ENCODE data around the gene USP17L29. TPM values are rescaled to one million over a fixed set of nuclear protein-coding genes. Genes with fewer than 3 reads are reported as not detected.

Gene USP17L29, protein sequence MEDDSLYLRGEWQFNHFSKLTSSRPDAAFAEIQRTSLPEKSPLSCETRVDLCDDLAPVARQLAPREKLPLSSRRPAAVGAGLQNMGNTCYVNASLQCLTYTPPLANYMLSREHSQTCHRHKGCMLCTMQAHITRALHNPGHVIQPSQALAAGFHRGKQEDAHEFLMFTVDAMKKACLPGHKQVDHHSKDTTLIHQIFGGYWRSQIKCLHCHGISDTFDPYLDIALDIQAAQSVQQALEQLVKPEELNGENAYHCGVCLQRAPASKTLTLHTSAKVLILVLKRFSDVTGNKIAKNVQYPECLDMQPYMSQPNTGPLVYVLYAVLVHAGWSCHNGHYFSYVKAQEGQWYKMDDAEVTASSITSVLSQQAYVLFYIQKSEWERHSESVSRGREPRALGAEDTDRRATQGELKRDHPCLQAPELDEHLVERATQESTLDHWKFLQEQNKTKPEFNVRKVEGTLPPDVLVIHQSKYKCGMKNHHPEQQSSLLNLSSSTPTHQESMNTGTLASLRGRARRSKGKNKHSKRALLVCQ
- total RNA-seq, result not detected in 2 replicates

DNA sequence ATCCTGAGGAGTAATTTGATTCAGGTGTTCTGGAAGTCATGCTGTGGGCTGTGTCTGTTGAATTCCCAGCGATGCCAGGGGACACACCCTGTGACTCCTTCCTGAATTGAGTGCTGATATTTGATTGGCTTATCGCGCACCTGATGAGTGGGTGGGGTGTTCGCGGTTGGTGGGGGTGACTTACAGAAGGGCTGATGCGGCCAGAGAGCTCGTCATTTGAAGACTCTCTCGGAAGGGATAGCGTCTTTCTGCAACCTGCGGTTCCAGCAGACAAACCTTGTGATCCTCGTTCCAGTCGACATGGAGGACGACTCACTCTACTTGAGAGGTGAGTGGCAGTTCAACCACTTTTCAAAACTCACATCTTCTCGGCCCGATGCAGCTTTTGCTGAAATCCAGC is at the start of gene USP17L29:
TSS of gene USP17L29 (plus strand) at position 301 of the 400 bp plus-strand sequence. CDS start at position 301, 0 bp downstream.

DNA sequence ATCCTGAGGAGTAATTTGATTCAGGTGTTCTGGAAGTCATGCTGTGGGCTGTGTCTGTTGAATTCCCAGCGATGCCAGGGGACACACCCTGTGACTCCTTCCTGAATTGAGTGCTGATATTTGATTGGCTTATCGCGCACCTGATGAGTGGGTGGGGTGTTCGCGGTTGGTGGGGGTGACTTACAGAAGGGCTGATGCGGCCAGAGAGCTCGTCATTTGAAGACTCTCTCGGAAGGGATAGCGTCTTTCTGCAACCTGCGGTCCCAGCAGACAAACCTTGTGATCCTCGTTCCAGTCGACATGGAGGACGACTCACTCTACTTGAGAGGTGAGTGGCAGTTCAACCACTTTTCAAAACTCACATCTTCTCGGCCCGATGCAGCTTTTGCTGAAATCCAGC is 28.6 kb upstream of the USP17L29 start, which contains the start of gene USP17L24:
TSS of gene USP17L24 (plus strand) at position 301 of the 400 bp plus-strand sequence. CDS start at position 301, 0 bp downstream.

DNA sequence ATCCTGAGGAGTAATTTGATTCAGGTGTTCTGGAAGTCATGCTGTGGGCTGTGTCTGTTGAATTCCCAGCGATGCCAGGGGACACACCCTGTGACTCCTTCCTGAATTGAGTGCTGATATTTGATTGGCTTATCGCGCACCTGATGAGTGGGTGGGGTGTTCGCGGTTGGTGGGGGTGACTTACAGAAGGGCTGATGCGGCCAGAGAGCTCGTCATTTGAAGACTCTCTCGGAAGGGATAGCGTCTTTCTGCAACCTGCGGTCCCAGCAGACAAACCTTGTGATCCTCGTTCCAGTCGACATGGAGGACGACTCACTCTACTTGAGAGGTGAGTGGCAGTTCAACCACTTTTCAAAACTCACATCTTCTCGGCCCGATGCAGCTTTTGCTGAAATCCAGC is 23.8 kb upstream of the USP17L29 start, which contains the start of gene USP17L25:
TSS of gene USP17L25 (plus strand) at position 301 of the 400 bp plus-strand sequence. CDS start at position 301, 0 bp downstream.

DNA sequence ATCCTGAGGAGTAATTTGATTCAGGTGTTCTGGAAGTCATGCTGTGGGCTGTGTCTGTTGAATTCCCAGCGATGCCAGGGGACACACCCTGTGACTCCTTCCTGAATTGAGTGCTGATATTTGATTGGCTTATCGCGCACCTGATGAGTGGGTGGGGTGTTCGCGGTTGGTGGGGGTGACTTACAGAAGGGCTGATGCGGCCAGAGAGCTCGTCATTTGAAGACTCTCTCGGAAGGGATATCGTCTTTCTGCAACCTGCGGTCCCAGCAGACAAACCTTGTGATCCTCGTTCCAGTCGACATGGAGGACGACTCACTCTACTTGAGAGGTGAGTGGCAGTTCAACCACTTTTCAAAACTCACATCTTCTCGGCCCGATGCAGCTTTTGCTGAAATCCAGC is 19.1 kb upstream of the USP17L29 start, which contains the start of gene USP17L26:
TSS of gene USP17L26 (plus strand) at position 301 of the 400 bp plus-strand sequence. CDS start at position 301, 0 bp downstream.

DNA sequence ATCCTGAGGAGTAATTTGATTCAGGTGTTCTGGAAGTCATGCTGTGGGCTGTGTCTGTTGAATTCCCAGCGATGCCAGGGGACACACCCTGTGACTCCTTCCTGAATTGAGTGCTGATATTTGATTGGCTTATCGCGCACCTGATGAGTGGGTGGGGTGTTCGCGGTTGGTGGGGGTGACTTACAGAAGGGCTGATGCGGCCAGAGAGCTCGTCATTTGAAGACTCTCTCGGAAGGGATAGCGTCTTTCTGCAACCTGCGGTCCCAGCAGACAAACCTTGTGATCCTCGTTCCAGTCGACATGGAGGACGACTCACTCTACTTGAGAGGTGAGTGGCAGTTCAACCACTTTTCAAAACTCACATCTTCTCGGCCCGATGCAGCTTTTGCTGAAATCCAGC is 14.3 kb upstream of the USP17L29 start, which contains the start of gene USP17L5:
TSS of gene USP17L5 (plus strand) at position 301 of the 400 bp plus-strand sequence. CDS start at position 301, 0 bp downstream.

DNA sequence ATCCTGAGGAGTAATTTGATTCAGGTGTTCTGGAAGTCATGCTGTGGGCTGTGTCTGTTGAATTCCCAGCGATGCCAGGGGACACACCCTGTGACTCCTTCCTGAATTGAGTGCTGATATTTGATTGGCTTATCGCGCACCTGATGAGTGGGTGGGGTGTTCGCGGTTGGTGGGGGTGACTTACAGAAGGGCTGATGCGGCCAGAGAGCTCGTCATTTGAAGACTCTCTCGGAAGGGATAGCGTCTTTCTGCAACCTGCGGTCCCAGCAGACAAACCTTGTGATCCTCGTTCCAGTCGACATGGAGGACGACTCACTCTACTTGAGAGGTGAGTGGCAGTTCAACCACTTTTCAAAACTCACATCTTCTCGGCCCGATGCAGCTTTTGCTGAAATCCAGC is 9.6 kb upstream of the USP17L29 start, which contains the start of gene USP17L27:
TSS of gene USP17L27 (plus strand) at position 301 of the 400 bp plus-strand sequence. CDS start at position 301, 0 bp downstream.

DNA sequence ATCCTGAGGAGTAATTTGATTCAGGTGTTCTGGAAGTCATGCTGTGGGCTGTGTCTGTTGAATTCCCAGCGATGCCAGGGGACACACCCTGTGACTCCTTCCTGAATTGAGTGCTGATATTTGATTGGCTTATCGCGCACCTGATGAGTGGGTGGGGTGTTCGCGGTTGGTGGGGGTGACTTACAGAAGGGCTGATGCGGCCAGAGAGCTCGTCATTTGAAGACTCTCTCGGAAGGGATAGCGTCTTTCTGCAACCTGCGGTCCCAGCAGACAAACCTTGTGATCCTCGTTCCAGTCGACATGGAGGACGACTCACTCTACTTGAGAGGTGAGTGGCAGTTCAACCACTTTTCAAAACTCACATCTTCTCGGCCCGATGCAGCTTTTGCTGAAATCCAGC is 4.8 kb upstream of the USP17L29 start, which contains the start of gene USP17L28:
TSS of gene USP17L28 (plus strand) at position 301 of the 400 bp plus-strand sequence. CDS start at position 301, 0 bp downstream.

DNA sequence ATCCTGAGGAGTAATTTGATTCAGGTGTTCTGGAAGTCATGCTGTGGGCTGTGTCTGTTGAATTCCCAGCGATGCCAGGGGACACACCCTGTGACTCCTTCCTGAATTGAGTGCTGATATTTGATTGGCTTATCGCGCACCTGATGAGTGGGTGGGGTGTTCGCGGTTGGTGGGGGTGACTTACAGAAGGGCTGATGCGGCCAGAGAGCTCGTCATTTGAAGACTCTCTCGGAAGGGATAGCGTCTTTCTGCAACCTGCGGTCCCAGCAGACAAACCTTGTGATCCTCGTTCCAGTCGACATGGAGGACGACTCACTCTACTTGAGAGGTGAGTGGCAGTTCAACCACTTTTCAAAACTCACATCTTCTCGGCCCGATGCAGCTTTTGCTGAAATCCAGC is 9.4 kb downstream of the USP17L29 start, which contains the start of gene USP17L30:
TSS of gene USP17L30 (plus strand) at position 301 of the 400 bp plus-strand sequence. CDS start at position 301, 0 bp downstream.

Other genes starting within 250 kb of the USP17L29 start
- gene FAM90A26, start 183.2 kb upstream of the USP17L29 start, total RNA-seq, result not detected in 2 replicates
- gene USP17L10, start 143.0 kb upstream of the USP17L29 start, total RNA-seq, result not detected in 2 replicates
- gene USP17L11, start 138.2 kb upstream of the USP17L29 start, total RNA-seq, result not detected in 2 replicates
- not detected in 2 replicates for gene USP17L12, start 133.5 kb upstream of the USP17L29 start, total RNA-seq
- gene USP17L13, start 128.7 kb upstream of the USP17L29 start, total RNA-seq, result not detected in 2 replicates
- gene USP17L15, start 119.3 kb upstream of the USP17L29 start, total RNA-seq, result not detected in 2 replicates
- not detected in 2 replicates for gene USP17L17, start 109.8 kb upstream of the USP17L29 start, total RNA-seq
- not detected in 2 replicates for gene USP17L18, start 105.0 kb upstream of the USP17L29 start, total RNA-seq
- not detected in 2 replicates for gene USP17L19, start 100.3 kb upstream of the USP17L29 start, total RNA-seq
- not detected in 2 replicates for gene USP17L20, start 95.5 kb upstream of the USP17L29 start, total RNA-seq
- not detected in 2 replicates for gene USP17L21, start 90.8 kb upstream of the USP17L29 start, total RNA-seq
- gene USP17L22, start 86.0 kb upstream of the USP17L29 start, total RNA-seq, result not detected in 2 replicates
- not detected in 2 replicates for gene USP17L24, start 28.5 kb upstream of the USP17L29 start, total RNA-seq
- not detected in 2 replicates for gene USP17L25, start 23.7 kb upstream of the USP17L29 start, total RNA-seq
- not detected in 2 replicates for gene USP17L26, start 19.0 kb upstream of the USP17L29 start, total RNA-seq
- not detected in 2 replicates for gene USP17L5, start 14.2 kb upstream of the USP17L29 start, total RNA-seq
- not detected in 2 replicates for gene USP17L27, start 9.5 kb upstream of the USP17L29 start, total RNA-seq
- gene USP17L28, start 4.7 kb upstream of the USP17L29 start, total RNA-seq, result not detected in 2 replicates
- not detected in 2 replicates for gene USP17L30, start 9.5 kb downstream of the USP17L29 start, total RNA-seq
- gene DEFB131A, start 90.8 kb downstream of the USP17L29 start, total RNA-seq, result not detected in 2 replicates

Measured in endothelial cell of coronary artery (primary cell).